ENCODE data around the gene MYH3.
A peak's percentile ranks its signal among the peaks of the same experiment; 100 is the strongest.

MYH3 gene

GRCh38 chr17:10635290-10635689 is 21.8 kb downstream of the MYH3 start:
- H3K36me3 ChIP-seq (ENCODE audit: control insufficient read depth, low read length), result no peaks in the 10 kb centered on the region
- H3F3A ChIP-seq (ENCODE audit: control insufficient read depth, insufficient read depth), result no peaks in the 10 kb centered on the region
- H3K27ac ChIP-seq (ENCODE audit: low read depth, low read length), result no peak overlapping the region
- H3K9me2 ChIP-seq (replicated peaks; ENCODE audit: control insufficient read depth, low read length), result no peaks in the 10 kb centered on the region
- H3K9me3 ChIP-seq (ENCODE audit: control insufficient read depth, insufficient read depth, low read length), result no peaks in the 10 kb centered on the region
- H3K4me2 ChIP-seq (ENCODE audit: low read length), result no peak overlapping the region
- no peaks in the 10 kb centered on the region for H3K79me2 ChIP-seq (ENCODE audit: control insufficient read depth, low read length)
- H4K20me1 ChIP-seq (ENCODE audit: control insufficient read depth, insufficient read depth, low read depth, low read length), result no peaks in the 10 kb centered on the region
- peaks cover 10% of the 10 kb centered on the region for H3K4me1 ChIP-seq (ENCODE audit: control insufficient read depth, low read length)
- H3K27me3 ChIP-seq (ENCODE audit: control insufficient read depth, low read length), result no peaks in the 10 kb centered on the region
- no peak overlapping the region for H3K4me3 ChIP-seq (ENCODE audit: low read length)
- TF ChIP-seq EZH2phosphoT487 (IDR thresholded peaks at IDR 0.05; ENCODE audit: borderline replicate concordance, low read length), result no peak
- TF ChIP-seq, protein P1, sequence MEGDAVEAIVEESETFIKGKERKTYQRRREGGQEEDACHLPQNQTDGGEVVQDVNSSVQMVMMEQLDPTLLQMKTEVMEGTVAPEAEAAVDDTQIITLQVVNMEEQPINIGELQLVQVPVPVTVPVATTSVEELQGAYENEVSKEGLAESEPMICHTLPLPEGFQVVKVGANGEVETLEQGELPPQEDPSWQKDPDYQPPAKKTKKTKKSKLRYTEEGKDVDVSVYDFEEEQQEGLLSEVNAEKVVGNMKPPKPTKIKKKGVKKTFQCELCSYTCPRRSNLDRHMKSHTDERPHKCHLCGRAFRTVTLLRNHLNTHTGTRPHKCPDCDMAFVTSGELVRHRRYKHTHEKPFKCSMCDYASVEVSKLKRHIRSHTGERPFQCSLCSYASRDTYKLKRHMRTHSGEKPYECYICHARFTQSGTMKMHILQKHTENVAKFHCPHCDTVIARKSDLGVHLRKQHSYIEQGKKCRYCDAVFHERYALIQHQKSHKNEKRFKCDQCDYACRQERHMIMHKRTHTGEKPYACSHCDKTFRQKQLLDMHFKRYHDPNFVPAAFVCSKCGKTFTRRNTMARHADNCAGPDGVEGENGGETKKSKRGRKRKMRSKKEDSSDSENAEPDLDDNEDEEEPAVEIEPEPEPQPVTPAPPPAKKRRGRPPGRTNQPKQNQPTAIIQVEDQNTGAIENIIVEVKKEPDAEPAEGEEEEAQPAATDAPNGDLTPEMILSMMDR (IDR thresholded peaks at IDR 0.05; ENCODE audit: low read depth, low read length, poor library complexity, severe bottlenecking), result no peak

GRCh38 chr17:10633738-10634379 is 23.2 kb downstream of the MYH3 start:
- H3K9me3 ChIP-seq (ENCODE audit: control insufficient read depth, insufficient read depth, low read length), result no peaks in the 10 kb centered on the region
- no peaks in the 10 kb centered on the region for H3K79me2 ChIP-seq (ENCODE audit: control insufficient read depth, low read length)
- no peaks in the 10 kb centered on the region for H3K27me3 ChIP-seq (ENCODE audit: control insufficient read depth, low read length)
- H3K4me3 ChIP-seq (ENCODE audit: low read length), result peak overlapping the region; percentile 26
- H4K20me1 ChIP-seq (ENCODE audit: control insufficient read depth, insufficient read depth, low read depth, low read length), result no peaks in the 10 kb centered on the region
- H3K9me2 ChIP-seq (replicated peaks; ENCODE audit: control insufficient read depth, low read length), result no peaks in the 10 kb centered on the region
- H3K36me3 ChIP-seq (ENCODE audit: control insufficient read depth, low read length), result no peaks in the 10 kb centered on the region
- H3F3A ChIP-seq (ENCODE audit: control insufficient read depth, insufficient read depth), result no peaks in the 10 kb centered on the region
- no peak overlapping the region for H3K27ac ChIP-seq (ENCODE audit: low read depth, low read length)
- TF ChIP-seq EZH2phosphoT487 (IDR thresholded peaks at IDR 0.05; ENCODE audit: borderline replicate concordance, low read length), result no peak
- TF ChIP-seq, protein P1 (IDR thresholded peaks at IDR 0.05; ENCODE audit: low read depth, low read length, poor library complexity, severe bottlenecking), result no peak
- H3K4me1 ChIP-seq (ENCODE audit: control insufficient read depth, low read length), result peaks cover 10% of the 10 kb centered on the region
- peak overlapping the region; percentile 49 for H3K4me2 ChIP-seq (ENCODE audit: low read length)

GRCh38 chr17:10631701-10632100 is 25.4 kb downstream of the MYH3 start:
- H3F3A ChIP-seq (ENCODE audit: control insufficient read depth, insufficient read depth), result no peaks in the 10 kb centered on the region
- no peak overlapping the region for H3K4me3 ChIP-seq (ENCODE audit: low read length)
- no peaks in the 10 kb centered on the region for H3K9me3 ChIP-seq (ENCODE audit: control insufficient read depth, insufficient read depth, low read length)
- no peak overlapping the region for H3K27ac ChIP-seq (ENCODE audit: low read depth, low read length)
- no peaks in the 10 kb centered on the region for H4K20me1 ChIP-seq (ENCODE audit: control insufficient read depth, insufficient read depth, low read depth, low read length)
- TF ChIP-seq, protein P1 (IDR thresholded peaks at IDR 0.05; ENCODE audit: low read depth, low read length, poor library complexity, severe bottlenecking), result no peak
- no peak for TF ChIP-seq EZH2phosphoT487 (IDR thresholded peaks at IDR 0.05; ENCODE audit: borderline replicate concordance, low read length)
- H3K27me3 ChIP-seq (ENCODE audit: control insufficient read depth, low read length), result no peaks in the 10 kb centered on the region
- no peak overlapping the region for H3K4me2 ChIP-seq (ENCODE audit: low read length)
- H3K79me2 ChIP-seq (ENCODE audit: control insufficient read depth, low read length), result no peaks in the 10 kb centered on the region
- peaks cover 10% of the 10 kb centered on the region for H3K4me1 ChIP-seq (ENCODE audit: control insufficient read depth, low read length)
- H3K36me3 ChIP-seq (ENCODE audit: control insufficient read depth, low read length), result no peaks in the 10 kb centered on the region
- H3K9me2 ChIP-seq (replicated peaks; ENCODE audit: control insufficient read depth, low read length), result no peaks in the 10 kb centered on the region

All from DOHH2 (cell line).